Activated T-helper 17 cell treated with anti-CD3 and anti-CD28 coated beads, Interleukin-2, amount 50 U/mL, for 72 hours (primary cell): Measurements from ENCODE around the gene HRCT1. TPM values are rescaled to one million over a fixed set of nuclear protein-coding genes. Genes with fewer than 3 reads are reported as not detected.
"Not testable (repeated sequence)": the region's sequence is repeated elsewhere in the genome, so short reads cannot be mapped to it uniquely, and the experiment has no call there.

Experiments used
- ATAC-seq: fragments of 150-1000 bp; cut with Tn5 transposase; replicated peaks from 2 replicates; pipeline ENCODE4 v1.10.0; 2021; ENCODE audit warnings: mild to moderate bottlenecking, moderate library complexity
- H3K27ac Mint-ChIP-seq: one replicate; pipeline ENCODE4 v1.8.0; 2022; ENCODE audit warnings: mixed read lengths
- H3K27me3 Mint-ChIP-seq: one replicate; pipeline ENCODE4 v1.8.0; 2022; ENCODE audit warnings: mixed read lengths
- H3K36me3 Mint-ChIP-seq: one replicate; pipeline ENCODE4 v1.8.0; 2022; ENCODE audit warnings: low read depth, mild to moderate bottlenecking, mixed read lengths
- H3K4me1 Mint-ChIP-seq: one replicate; pipeline ENCODE4 v1.8.0; 2022; ENCODE audit warnings: mixed read lengths
- H3K4me3 Mint-ChIP-seq: one replicate; pipeline ENCODE4 v1.8.0; 2022; ENCODE audit warnings: mild to moderate bottlenecking, mixed read lengths
- H3K9me3 Mint-ChIP-seq: one replicate; pipeline ENCODE4 v1.8.0; 2022; ENCODE audit warnings: mixed read lengths
- total RNA-seq, 2 donors: library from RNA; stranded (reverse); gene quantifications; one replicate each; pipeline ENCODE4 v1.2.3, GENCODE V29; 2022

The HRCT1 gene
- total RNA-seq, 2 donors from 2014 or later: not detected

GRCh38 chr9:35906923-35907699, 1.1 kb downstream of the HRCT1 start:
- peak overlapping the region; percentile 21 for H3K4me3 Mint-ChIP-seq
- peaks cover 34% of the 10 kb centered on the region for H3K4me1 Mint-ChIP-seq
- H3K27me3 Mint-ChIP-seq: no peaks in the 10 kb centered on the region
- H3K27ac Mint-ChIP-seq: no peak overlapping the region
- H3K9me3 Mint-ChIP-seq: no peaks in the 10 kb centered on the region
- no peaks in the 10 kb centered on the region for H3K36me3 Mint-ChIP-seq
- no peak for ATAC-seq

DNA sequence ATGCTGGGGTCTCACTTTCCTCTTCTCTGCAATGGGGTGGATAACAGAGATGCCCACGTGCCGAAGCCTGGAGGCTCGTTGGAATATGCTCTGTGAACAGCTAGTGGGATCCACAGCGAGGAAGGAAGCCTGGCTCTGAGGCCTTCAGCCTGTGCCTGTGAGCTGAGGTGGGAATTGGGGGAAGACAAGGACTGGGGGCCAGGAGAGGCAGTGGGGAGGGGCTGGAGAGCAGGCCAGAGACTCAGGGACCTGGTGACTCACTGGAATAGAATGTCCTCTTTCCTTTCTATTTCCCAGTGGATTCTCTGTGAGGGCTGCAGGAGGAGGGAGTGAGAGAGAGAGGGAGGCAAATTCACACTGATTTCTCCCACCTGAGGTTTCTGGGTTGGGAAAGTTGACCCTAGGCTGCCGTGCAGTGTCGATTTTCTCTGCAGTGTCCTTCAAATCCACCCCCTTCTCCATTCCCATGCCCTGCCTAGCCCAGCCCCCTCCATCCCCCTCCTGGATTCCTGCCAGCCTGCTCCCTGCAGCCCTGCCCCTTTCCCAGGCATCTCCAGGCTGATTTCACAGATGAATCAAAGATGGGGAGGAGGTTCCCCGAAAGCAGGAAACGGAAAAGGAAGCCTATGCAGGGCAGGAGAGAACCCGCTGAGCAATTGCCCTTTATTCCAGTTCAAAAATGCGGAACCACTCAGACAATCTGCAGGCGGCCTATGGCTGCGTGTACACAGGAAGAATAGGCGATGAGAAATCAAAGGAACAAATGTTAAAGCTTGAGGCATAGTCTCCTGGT, 1.9 kb downstream of the HRCT1 start:
- no peaks in the 10 kb centered on the region for H3K9me3 Mint-ChIP-seq
- peak overlapping the region; percentile 61 for H3K27ac Mint-ChIP-seq
- no peaks in the 10 kb centered on the region for H3K27me3 Mint-ChIP-seq
- peaks cover 32% of the 10 kb centered on the region for H3K4me1 Mint-ChIP-seq
- ATAC-seq: peak; percentile 16
- H3K4me3 Mint-ChIP-seq: peak overlapping the region; percentile 21
- H3K36me3 Mint-ChIP-seq: no peaks in the 10 kb centered on the region

DNA sequence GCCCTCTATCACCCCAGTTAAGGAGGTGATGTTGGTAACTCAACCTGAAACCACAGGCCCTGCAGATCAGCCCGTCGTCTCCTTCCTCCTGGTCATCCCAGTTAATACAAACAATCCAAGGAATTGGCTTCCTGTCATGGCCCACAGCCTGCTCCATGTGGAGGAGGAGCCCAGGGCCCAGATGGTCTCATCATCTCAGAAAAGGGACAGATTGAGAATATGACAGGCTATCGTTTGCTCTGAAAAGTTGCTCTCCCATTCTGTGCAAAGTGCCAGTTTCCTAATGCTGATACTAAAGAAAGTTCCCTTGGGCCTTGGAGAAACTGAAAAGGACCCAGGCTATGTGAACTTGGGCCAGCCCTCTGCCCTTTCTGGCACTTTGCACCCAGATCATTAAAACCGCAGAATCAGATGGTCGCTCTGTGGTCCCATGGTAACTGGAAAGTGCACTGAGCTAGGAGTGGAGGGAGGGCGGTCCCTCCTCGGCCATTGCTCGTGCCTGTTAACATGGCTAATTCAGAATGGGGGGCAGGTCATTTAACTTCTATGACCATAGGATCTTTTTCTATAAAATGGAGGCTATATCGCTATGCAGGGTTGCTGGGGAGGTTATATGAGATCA, 2.6 kb downstream of the HRCT1 start:
- Mint-ChIP-seq H3K4me1 (peaks cover 29% of the 10 kb centered on the region), H3K36me3 (no peaks in the 10 kb centered on the region), H3K27ac (peak overlapping the region; percentile 61), H3K9me3 (no peaks in the 10 kb centered on the region), H3K4me3 (peak overlapping the region; percentile 21), H3K27me3 (no peaks in the 10 kb centered on the region)
- no peak for ATAC-seq

DNA sequence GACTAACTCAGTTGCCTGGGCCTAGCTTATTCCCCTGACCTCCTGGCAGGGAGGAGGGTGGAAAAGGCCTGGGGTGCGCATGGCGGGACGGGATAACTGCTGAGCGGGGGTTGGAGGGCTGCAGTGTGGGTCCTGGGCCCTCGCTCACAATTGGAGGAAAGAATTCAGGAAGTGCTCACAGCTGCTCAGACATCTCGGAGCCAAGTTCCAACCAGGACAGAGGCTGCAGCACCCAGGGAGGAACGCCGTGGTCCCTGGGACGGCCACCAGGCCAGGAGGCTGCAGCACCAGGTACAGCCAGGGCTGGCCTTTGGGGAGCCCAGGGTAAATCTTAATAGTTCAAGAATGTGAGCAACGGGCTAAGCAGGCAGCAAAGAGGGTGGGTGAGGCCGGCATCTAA, 3.3 kb downstream of the HRCT1 start, which contains the start of gene SPAAR:
SPAAR (plus strand) TSS at position 217 of the 400 bp plus-strand sequence. CDS start 974 bp downstream, outside the sequence.
- Mint-ChIP-seq H3K27ac (peak within 1 kb of the TSS; percentile 61), H3K4me3 (peak within 1 kb of the TSS; percentile 21), H3K9me3 (no peaks in the 10 kb centered on the region), H3K36me3 (no peaks in the 10 kb centered on the region), H3K27me3 (no peaks in the 10 kb centered on the region), H3K4me1 (peaks cover 29% of the 10 kb centered on the region)
- no peak for ATAC-seq

DNA sequence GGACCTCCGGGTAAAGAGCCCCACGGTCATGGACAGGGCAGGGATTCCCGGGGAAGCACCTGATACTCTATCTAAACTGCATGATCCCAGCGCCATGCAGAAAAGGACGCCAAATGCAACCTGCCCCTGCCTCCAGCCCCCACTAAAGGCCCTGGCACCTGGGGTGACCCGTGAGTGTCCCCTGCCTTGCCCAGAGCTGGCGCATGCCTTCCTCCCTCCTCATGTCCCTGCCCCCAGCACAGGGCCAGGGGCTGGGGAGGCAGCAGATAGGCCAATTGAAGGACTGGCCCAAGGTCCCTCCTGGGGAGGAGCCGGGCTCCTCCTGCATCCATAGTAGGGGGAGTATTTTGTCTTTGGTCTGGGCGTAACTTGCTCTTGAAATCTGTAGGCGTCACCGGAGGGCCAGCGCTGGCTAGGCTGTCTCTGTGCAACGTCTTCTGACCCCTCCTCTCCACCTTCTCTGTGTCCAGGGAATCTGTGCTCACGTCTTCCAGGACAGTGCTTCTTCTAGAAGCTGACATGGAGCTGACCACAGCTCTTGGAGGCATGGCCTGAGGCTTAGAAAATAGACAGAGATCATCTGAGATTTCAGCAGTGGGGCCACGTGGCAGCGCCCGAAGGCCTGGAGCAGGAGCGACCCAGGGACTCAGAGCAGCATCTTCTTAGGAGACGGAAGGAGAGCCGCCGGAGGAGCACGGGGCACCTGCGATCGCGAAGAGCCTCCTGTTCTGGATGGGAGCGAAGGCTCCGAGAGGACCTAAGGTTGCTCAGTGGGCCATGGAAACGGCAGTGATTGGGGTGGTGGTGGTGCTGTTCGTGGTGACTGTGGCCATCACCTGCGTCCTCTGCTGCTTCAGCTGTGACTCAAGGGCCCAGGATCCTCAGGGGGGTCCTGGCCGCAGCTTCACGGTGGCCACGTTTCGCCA, 3.9 kb downstream of the HRCT1 start:
- Mint-ChIP-seq H3K4me1 (peaks cover 29% of the 10 kb centered on the region), H3K4me3 (no peak overlapping the region), H3K27ac (no peak overlapping the region), H3K27me3 (no peaks in the 10 kb centered on the region), H3K9me3 (no peaks in the 10 kb centered on the region), H3K36me3 (no peaks in the 10 kb centered on the region)
- ATAC-seq: no peak

GRCh38 chr9:35910613-35911359, 4.8 kb downstream of the HRCT1 start:
- no peaks in the 10 kb centered on the region for H3K27me3 Mint-ChIP-seq
- peak overlapping the region; percentile 72 for H3K4me3 Mint-ChIP-seq
- H3K9me3 Mint-ChIP-seq: no peaks in the 10 kb centered on the region
- ATAC-seq: peak; percentile 59
- peaks cover 29% of the 10 kb centered on the region for H3K4me1 Mint-ChIP-seq
- no peaks in the 10 kb centered on the region for H3K36me3 Mint-ChIP-seq
- peak overlapping the region; percentile 81 for H3K27ac Mint-ChIP-seq

- H3K36me3 Mint-ChIP-seq: no peaks in the 10 kb centered on the region
- H3K27me3 Mint-ChIP-seq: no peaks in the 10 kb centered on the region
- peaks cover 29% of the 10 kb centered on the region for H3K4me1 Mint-ChIP-seq
- H3K9me3 Mint-ChIP-seq: no peaks in the 10 kb centered on the region
- peak overlapping the region; percentile 81 for H3K27ac Mint-ChIP-seq
- H3K4me3 Mint-ChIP-seq: no peak overlapping the region
- ATAC-seq: no peak
These were observed 5.7 kb downstream of the HRCT1 start for GRCh38 chr9:35911690-35912089.

GRCh38 chr9:35912791-35913400, 6.9 kb downstream of the HRCT1 start:
- Mint-ChIP-seq H3K36me3 (no peaks in the 10 kb centered on the region), H3K27me3 (no peaks in the 10 kb centered on the region), H3K4me3 (no peak overlapping the region), H3K9me3 (no peaks in the 10 kb centered on the region), H3K4me1 (peaks cover 24% of the 10 kb centered on the region), H3K27ac (no peak overlapping the region)
- ATAC-seq: no peak

DNA sequence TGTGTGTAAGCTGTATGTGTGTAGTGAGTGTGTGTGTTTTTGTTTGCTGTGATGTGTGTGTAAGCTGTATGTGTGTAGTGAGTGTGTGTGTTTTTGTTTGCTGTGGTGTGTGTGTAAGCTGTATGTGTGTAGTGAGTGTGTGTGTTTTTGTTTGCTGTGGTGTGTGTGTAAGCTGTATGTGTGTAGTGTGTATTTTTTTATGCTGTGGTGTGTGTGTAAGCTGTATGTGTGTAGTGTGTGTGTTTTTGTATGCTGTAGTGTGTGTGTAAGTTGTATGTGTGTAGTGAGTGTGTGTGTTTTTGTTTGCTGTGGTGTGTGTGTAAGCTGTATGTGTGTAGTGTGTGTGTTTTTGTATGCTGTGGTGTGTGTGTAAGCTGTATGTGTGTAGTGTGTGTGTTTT, 7.4 kb downstream of the HRCT1 start:
- not testable (repeated sequence) for H3K36me3 Mint-ChIP-seq, H3K4me3 Mint-ChIP-seq, H3K27ac Mint-ChIP-seq, ATAC-seq, H3K27me3 Mint-ChIP-seq, H3K9me3 Mint-ChIP-seq
- H3K4me1 Mint-ChIP-seq: peaks cover 20% of the 10 kb centered on the region

- H3K27ac Mint-ChIP-seq: no peak overlapping the region
- ATAC-seq: peak; percentile 37
- no peaks in the 10 kb centered on the region for H3K36me3 Mint-ChIP-seq
- no peak overlapping the region for H3K4me3 Mint-ChIP-seq
- H3K9me3 Mint-ChIP-seq: no peaks in the 10 kb centered on the region
- no peaks in the 10 kb centered on the region for H3K27me3 Mint-ChIP-seq
- H3K4me1 Mint-ChIP-seq: peaks cover 13% of the 10 kb centered on the region
These were observed 8.4 kb downstream of the HRCT1 start for GRCh38 chr9:35914301-35914807.

- Mint-ChIP-seq H3K4me3 (no peak overlapping the region), H3K27me3 (no peaks in the 10 kb centered on the region), H3K9me3 (no peaks in the 10 kb centered on the region), H3K4me1 (peaks cover 10% of the 10 kb centered on the region), H3K36me3 (no peaks in the 10 kb centered on the region), H3K27ac (no peak overlapping the region)
- ATAC-seq: no peak
These were observed 9.8 kb downstream of the HRCT1 start for GRCh38 chr9:35915681-35916294.

GRCh38 chr9:35917261-35917660, 11.3 kb downstream of the HRCT1 start:
- H3K9me3 Mint-ChIP-seq: no peaks in the 10 kb centered on the region
- no peaks in the 10 kb centered on the region for H3K36me3 Mint-ChIP-seq
- no peaks in the 10 kb centered on the region for H3K4me1 Mint-ChIP-seq
- H3K4me3 Mint-ChIP-seq: no peak overlapping the region
- no peak overlapping the region for H3K27ac Mint-ChIP-seq
- ATAC-seq: no peak
- no peaks in the 10 kb centered on the region for H3K27me3 Mint-ChIP-seq
